Stimulated activated naive CD4-positive, alpha-beta T cell treated with Interleukin-2 at 50 U/mL for 16 hours (primary cell): ENCODE results near the gene SMAP1.

Source experiments
- DNase-seq: peaks from one replicate; lab custom pipeline; 2025; lab: John Stamatoyannopoulos, UW

The SMAP1 gene

GRCh38 chr6:70843328-70843918 is 175.7 kb downstream of the SMAP1 start:
- DNase-seq: no peak

GRCh38 chr6:70844301-70844700 is 176.6 kb downstream of the SMAP1 start:
- DNase-seq: no peak

GRCh38 chr6:70846207-70846835 is 178.6 kb downstream of the SMAP1 start:
- DNase-seq: no peak

GRCh38 chr6:70847106-70848084 is 179.7 kb downstream of the SMAP1 start:
- no peak for DNase-seq

DNA sequence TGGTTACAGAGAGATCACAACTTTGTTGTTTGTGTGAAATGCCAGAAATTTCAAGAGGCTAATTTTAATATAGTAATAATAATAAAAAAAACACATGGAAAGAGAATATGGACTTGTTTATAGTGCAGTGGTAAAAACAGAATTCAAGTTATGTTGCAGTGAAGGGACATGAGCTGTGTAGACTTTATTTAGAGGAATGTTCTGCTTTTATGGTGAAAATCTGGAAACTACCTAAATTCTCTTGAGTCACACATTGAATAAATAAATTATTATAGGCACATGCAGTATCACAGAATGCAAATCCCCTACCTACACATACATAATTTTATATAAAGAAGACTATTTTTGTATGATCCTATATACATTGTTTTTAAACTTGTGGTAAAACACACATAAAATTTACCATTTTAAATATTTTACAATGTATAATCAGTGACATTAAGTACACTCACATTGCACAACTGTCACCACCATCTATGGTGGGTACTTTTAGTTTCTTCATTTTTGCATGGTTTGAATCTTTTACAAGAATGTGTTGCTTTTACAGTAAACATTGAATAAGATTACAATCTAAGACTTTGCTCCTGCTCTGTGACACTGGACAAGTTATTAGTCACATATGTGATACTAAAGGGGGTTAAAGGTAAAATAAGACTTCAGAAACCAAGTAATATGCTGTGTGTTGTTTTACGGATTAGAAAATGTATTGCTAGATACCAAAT is 181.8 kb downstream of the SMAP1 start:
- DNase-seq: no peak

GRCh38 chr6:70852667-70853246 is 185.1 kb downstream of the SMAP1 start:
- no peak for DNase-seq

DNA sequence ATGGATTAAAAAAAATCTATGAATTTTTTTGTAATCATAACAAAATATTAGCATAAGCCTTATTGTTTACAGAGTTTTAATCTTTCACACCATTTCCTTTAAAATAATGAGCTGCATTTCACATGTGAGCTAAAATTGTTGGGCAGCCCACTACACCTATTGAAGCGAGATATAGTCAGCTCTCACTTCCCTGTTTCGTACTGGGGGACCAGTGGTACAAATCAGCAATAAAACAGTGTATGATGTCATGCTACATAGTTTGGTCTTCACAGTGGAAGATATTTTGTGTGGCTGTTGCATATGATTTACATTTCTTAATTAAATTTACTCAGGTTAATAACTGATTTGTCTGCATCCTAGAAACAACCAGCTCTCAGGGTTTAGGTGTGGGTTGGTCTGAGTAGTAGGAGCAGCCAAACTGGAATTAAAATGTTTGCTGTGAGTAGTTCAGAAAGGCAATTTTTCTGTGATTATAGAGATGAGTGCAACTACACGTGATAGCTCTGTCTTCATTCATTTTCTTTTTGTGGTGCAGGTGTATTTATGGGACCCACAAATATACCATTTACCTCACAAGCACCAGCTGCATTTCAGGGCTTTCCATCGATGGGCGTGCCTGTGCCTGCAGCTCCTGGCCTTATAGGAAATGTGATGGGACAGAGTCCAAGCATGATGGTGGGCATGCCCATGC is 189.8 kb downstream of the SMAP1 start:
- DNase-seq: no peak

GRCh38 chr6:70860045-70860444 is 192.4 kb downstream of the SMAP1 start:
- DNase-seq: no peak

DNA sequence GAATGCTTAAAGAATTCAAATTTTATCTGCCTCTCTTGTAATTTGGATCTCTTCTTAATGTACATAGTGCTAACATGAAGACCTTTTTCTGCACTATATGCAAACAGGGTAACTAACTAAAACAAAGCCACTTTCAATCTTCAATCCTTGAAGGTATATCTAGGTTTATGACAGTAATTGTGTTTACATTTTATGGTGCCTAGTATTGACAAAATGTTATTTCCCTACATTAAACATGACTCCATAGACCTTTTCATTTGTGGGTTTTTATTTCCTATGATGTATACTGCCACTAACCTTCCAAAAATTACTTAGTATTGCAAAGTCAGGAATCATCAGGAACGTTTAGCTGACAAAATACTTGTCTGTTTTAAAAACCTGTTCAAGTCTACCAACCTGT is 193.2 kb downstream of the SMAP1 start:
- no peak for DNase-seq

DNA sequence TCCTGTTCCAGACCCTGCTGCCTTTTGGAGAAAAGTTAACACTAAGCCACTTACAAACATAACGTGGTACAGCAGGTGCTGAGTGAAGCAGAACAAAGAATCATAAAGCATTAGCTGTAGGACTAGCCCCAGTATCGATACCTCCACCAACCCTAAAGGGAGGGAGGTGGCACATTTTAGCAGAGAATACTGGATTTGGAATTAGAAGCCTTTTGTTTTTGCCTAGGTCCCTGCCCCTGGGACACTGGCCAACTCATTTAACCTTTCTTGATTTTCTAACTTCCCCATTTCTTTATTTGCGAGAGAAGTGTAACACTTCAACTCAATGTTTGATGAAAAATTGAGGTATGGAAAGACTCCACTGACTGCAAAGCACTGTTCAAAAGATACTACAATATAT is 195.7 kb downstream of the SMAP1 start:
- no peak for DNase-seq

GRCh38 chr6:70864401-70864800 is 196.7 kb downstream of the SMAP1 start:
- DNase-seq: no peak

- no peak for DNase-seq
These were observed 204.8 kb downstream of the SMAP1 start for GRCh38 chr6:70872469-70872868.

GRCh38 chr6:70874181-70874913 is 206.7 kb downstream of the SMAP1 start:
- DNase-seq: no peak

GRCh38 chr6:70879496-70879895 is 211.8 kb downstream of the SMAP1 start:
- no peak for DNase-seq

DNA sequence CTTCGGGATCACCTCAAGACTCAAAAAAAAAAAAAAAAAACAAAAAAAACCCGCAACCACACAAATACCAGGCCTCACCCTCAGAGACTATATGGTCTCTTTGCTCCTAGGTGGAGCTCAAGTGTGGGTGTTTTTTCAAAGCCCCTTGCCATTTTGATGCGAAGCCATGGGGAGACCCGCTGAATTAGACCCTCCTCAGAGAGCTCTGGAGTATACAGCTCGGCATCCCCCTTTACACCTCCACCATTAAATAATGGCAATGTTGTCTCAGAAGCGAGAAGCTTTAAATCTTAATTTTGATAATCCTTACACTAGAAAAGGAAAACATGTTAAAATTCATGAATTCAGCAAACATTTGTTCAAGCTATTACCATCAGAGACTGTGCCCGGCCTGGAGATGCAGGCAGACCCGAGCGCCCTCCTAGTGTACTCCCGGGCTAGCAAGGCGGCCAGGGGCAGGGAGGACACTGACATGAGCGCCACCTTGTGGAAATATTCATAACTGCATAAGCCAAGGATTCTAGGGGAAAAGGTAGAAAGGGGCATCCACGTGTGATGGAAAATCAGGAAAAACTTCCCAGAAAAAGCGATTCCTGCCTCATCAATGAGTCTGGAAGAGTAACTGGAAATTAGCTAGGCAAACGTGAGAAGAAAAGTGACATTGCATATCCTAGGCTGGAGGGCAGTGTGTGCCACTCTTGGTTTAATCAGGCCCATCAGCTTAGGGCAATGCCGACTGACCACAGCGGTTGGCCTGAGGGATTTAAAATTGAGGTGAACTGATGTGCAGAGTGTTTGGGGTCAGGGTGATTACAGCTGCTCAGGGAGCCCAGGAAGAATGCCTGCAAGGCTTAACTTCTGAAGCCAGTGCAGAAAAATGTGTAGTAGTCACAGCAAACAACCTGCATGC is 216.6 kb downstream of the SMAP1 start:
- peak; percentile 21 for DNase-seq

GRCh38 chr6:70886071-70886470 is 218.4 kb downstream of the SMAP1 start:
- DNase-seq: no peak

DNA sequence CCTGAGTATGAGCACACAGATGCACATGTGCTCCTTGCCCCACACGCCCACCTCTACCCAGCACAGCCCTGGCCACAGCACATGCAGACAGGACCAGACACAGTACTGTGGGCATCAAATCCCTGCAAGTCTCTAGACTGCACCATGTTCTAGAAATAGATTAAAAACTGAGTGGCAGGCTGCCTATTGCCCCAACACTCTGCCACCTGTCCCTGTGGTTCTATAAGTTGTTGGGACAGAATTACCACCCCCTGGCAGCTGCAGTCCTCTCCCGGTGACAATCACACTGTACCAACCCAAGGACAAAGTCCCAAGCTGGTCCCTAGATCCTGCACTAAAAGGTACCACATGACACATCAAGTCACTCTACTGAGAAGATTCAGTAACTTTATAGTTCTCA is 219.0 kb downstream of the SMAP1 start:
- DNase-seq: no peak

DNA sequence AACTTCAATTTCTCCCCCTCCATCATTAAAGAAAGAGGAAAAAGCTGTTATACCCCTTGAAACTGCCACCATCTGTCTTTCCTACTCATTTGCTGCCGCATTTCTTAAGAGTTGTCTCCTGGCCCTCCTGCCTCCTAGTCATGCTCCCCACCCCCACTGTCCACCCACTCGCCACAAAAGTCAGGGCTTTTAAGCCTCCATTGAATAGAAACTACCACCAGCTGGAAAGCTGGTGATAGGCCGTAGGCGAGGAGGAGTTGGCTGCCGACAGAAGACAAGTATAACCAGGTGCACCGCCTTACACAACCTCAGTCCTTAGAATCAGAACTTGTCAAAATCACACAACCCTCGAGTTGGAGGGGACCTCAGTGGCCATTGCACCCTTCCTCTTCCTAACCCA is 221.6 kb downstream of the SMAP1 start:
- DNase-seq: no peak

- DNase-seq: no peak
These were observed 226.3 kb downstream of the SMAP1 start for GRCh38 chr6:70894001-70894400.

DNA sequence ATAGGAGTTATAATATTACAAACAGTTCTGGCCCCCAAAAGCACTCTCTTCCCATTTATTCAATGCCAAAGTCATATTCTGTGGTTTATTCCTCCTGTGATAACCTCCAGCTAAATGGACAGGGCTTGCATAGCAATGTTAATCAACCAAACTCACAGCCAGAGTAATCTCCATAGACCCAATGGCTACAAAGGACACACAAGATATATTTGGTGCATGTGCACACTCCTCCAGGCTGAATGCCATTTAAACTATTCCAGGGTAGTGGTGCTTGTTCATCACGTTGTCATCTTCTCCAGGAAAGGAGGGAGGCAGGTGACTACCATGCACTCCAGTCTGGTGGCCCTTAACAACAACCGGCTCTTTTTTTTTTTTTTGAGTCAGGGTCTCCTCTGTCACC is 232.4 kb downstream of the SMAP1 start:
- no peak for DNase-seq
